Left hindlimb (tissue), 1 donor: Measurements from ENCODE around the gene FAM229A.

Experiments used
- DNase-seq: peaks from one replicate; pipeline ENCODE4 v3.0.0-alpha.2; 2018

FAM229A gene

GRCh38 chr1:32321712-32322291 is 40.5 kb downstream of the FAM229A start:
- no peak for DNase-seq

DNA sequence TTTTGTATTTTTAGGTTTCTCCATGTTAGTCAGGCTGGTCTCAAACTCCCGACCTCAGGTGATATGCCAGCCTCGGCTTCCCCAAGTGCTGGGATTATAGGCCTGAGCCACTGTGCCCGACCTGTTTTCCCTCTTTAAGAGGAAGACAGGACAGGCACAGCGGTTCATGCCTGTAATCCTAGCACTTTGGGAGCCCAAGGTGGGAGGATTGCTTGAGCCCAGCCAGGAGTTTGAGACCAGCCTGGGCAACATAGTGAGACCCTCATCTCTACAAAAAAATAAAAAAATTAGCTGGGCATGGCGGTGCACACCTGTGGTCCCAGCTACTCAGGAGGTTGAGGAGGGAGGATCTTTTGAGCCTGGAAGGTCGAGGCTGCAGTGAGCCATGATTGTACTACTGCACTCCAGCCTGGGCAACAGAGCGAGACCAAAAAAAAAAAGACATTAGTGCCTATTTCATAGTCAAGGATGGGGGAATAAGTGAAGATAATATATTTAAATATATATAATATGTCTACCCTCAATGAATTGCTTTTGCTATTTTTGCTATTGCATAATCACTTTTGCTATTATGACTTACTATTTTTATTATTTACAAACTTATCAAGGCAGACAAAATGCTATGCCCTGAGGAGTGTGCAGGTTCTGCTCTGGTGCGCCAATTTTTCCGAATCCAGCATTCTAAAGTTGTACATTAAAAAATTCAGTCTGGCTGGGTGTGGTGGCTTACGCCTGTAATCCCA is 44.0 kb downstream of the FAM229A start:
- no peak for DNase-seq

GRCh38 chr1:32316903-32317277 is 45.4 kb downstream of the FAM229A start:
- no peak for DNase-seq

DNA sequence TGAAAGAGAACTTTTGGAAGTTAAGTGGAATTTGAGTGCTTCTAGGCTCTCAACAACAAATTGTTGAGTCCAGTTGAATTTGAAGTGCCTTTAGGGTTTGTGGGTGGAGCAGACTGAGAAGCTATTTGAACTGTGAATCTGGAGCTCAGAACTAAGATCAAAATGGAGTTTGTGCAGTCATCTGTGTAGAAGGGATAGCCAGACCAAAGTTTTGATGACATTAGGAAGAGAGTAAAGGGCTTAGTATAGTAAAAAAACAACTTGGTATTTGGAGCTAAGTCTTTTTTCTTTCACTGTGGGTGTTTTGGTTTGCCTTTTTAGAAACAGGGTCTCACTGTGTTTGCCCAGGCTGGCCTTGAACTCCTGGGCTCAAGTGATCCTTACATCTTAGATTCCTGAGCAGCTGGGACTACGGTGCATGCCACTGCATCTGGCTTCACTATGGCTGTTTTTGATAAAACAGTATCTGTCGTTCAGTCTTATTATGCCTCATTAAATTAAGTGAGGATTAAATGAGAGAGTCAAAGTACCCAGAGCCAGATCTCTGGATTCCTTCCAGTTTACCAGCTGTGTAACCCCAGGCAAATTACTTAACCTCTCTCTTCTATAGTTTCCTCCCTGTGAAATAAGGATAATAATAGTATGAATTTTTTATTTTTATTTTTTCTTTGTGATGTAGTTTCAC is 50.4 kb downstream of the FAM229A start:
- no peak for DNase-seq
